ENCODE results near the gene TRMT2A. TPM values are rescaled to one million over a fixed set of nuclear protein-coding genes. Genes with fewer than 3 reads are reported as not detected.

The TRMT2A gene
- total RNA-seq, 3 donors from 2014 or later (not counting 1 experiment from before 2014, with no cell fraction given): 86.4 to 104 (median 86.5) TPM

GRCh38 chr22:20092477-20092854 lies 24.6 kb downstream of the TRMT2A start:
- Histone ChIP-seq H3K27ac (ENCODE audit: low read length) (no peak overlapping the region), H3K4me3 (ENCODE audit: low read length) (no peak overlapping the region), H3K27me3 (ENCODE audit: control insufficient read depth, insufficient read depth, low read length) (no peaks in the 10 kb centered on the region), H3K9me3 (ENCODE audit: control insufficient read depth, insufficient read depth, low read length) (no peaks in the 10 kb centered on the region), H3K36me3 (ENCODE audit: control insufficient read depth, insufficient read depth, low read length) (peaks cover 89% of the 10 kb centered on the region), H3K4me1 (ENCODE audit: control insufficient read depth, insufficient read depth, low read length) (peaks cover 64% of the 10 kb centered on the region)
- no peak for TF ChIP-seq CTCF (IDR thresholded peaks at IDR 0.05)
- DNase-seq: no peak
- Mint-ChIP-seq H3K27me3 (ENCODE audit: low read depth in 2 of 2) (no peaks in the 10 kb centered on the region), H3K4me3 (peak overlapping the region; percentile 58), H3K36me3 (peaks cover 6% of the 10 kb centered on the region), H3K27ac (peak overlapping the region in 1 of 2 donors; percentile 31), H3K9me3 (no peaks in the 10 kb centered on the region), H3K4me1 (peaks cover 17 to 19% of the 10 kb centered on the region in 2 donors)
- WGBS (ENCODE audit: insufficient coverage): 92% methylated on average over 11 of the region's 11 CpGs
- ATAC-seq: no peak
- intact Hi-C loops (cut with micrococcal nuclease): no loop called here

- peaks cover 23 to 25% of the 10 kb centered on the region in 2 donors for H3K4me1 Mint-ChIP-seq
- no peaks in the 10 kb centered on the region for H3K9me3 Mint-ChIP-seq
- ATAC-seq (peak; percentile 31 to 55 (median 47)), DNase-seq (peak in 1 of 2 donors; percentile 63)
- no peaks in the 10 kb centered on the region for H3K27me3 Mint-ChIP-seq (ENCODE audit: low read depth in 2 of 2)
- Histone ChIP-seq H3K36me3 (ENCODE audit: control insufficient read depth, insufficient read depth, low read length) (peaks cover 87% of the 10 kb centered on the region), H3K9me3 (ENCODE audit: control insufficient read depth, insufficient read depth, low read length) (no peaks in the 10 kb centered on the region), H3K4me1 (ENCODE audit: control insufficient read depth, insufficient read depth, low read length) (peaks cover 70% of the 10 kb centered on the region), H3K27ac (ENCODE audit: low read length) (no peak overlapping the region), H3K4me3 (ENCODE audit: low read length) (no peak overlapping the region), H3K27me3 (ENCODE audit: control insufficient read depth, insufficient read depth, low read length) (no peaks in the 10 kb centered on the region)
- no peak overlapping the region for H3K4me3 Mint-ChIP-seq
- peaks cover 6% of the 10 kb centered on the region for H3K36me3 Mint-ChIP-seq
- no peak for TF ChIP-seq CTCF (IDR thresholded peaks at IDR 0.05)
- intact Hi-C loops (cut with micrococcal nuclease): no loop called here
- 90% methylated on average over 15 of the region's 16 CpGs for WGBS (ENCODE audit: insufficient coverage)
- H3K27ac Mint-ChIP-seq: peak overlapping the region in 1 of 2 donors; percentile 67
These were observed 25.1 kb downstream of the TRMT2A start for GRCh38 chr22:20091690-20092476.

- H3K36me3 Mint-ChIP-seq: peaks cover 6% of the 10 kb centered on the region
- ATAC-seq (no peak), DNase-seq (no peak)
- intact Hi-C loops (cut with micrococcal nuclease): no loop called here
- H3K27ac ChIP-seq (ENCODE audit: low read length): no peak overlapping the region
- peak overlapping the region; percentile 31 for H3K4me3 Mint-ChIP-seq
- H3K36me3 ChIP-seq (ENCODE audit: control insufficient read depth, insufficient read depth, low read length): peaks cover 86% of the 10 kb centered on the region
- no peaks in the 10 kb centered on the region for H3K27me3 Mint-ChIP-seq (ENCODE audit: low read depth in 2 of 2)
- no peaks in the 10 kb centered on the region for H3K9me3 Mint-ChIP-seq
- H3K4me1 ChIP-seq (ENCODE audit: control insufficient read depth, insufficient read depth, low read length): peaks cover 81% of the 10 kb centered on the region
- H3K27ac Mint-ChIP-seq: peak overlapping the region; percentile 30 to 67
- no peak for TF ChIP-seq CTCF (IDR thresholded peaks at IDR 0.05)
- peaks cover 31 to 33% of the 10 kb centered on the region in 2 donors for H3K4me1 Mint-ChIP-seq
- no peak overlapping the region for H3K4me3 ChIP-seq (ENCODE audit: low read length)
- H3K27me3 ChIP-seq (ENCODE audit: control insufficient read depth, insufficient read depth, low read length): no peaks in the 10 kb centered on the region
- H3K9me3 ChIP-seq (ENCODE audit: control insufficient read depth, insufficient read depth, low read length): no peaks in the 10 kb centered on the region
- WGBS (ENCODE audit: insufficient coverage): 77% methylated on average over 7 of the region's 9 CpGs
These were observed 26.2 kb downstream of the TRMT2A start for GRCh38 chr22:20090730-20091240.

All from natural killer cell (primary cell).